Left hindlimb (tissue), 1 donor: ENCODE results near the gene RAB40B.

ENCODE experiments used
- DNase-seq: peaks from one replicate; pipeline ENCODE4 v3.0.0-alpha.2; 2018

Gene RAB40B

DNA sequence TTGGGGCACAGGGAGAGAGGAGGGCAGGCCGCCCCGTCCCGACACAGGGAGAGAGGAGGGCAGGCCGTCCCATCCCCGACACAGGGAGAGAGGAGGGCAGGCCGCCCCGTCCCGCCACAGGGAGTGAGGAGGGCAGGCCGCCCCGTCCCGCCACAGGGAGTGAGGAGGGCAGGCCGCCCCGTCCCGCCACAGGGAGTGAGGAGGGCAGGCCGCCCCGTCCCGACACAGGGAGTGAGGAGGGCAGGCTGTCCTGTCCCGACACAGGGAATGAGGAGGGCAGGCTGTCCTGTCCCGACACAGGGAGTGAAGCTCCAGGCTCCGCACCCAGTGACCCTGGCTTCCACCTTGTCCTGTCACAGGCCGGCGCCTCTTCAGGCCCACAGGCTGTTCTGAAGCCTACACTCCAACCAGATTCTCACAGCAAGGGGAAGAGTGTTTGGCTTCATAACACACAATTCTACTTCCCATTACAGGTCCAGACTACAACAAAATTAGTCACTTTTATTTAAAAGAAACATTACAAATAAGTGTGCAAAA lies 84.3 kb downstream of the RAB40B start:
- no peak for DNase-seq

DNA sequence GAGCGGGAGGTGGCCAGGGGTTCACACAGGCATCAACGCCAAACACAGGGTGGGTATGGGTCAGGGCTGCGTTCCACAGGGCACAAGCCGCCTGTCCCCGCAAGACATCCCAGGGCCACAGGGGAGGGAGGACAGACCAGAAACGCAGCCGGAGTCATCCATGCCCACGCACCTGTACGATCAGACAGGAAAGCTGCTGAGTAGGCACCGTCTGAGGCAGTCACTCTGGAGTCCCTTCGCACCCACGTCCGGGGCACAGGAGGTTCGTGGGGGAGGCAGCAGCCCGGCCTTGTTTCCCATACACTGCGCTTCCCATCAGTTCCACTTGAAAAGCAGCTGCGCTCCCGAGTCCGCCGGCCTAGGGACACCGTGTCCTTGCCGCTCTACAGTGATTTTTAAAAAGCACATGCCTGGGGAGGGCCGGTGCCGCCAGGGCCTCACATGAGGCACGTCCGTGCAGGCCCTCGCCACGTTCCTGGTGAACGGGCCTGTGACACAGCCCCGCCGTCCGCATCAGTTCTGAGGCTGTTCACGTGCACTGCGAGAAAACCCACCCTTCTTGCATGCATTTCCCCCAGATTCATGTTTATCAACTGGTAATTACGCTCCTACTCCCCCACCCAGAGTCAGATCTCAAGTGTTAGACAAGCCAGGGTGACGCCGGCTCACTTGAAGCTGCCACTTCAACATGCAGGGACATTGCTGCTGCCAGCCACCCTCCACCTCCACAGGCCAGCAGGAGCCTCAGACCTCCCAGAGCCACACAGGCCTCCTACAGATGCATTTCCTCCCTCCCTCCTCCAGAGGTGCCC lies 85.0 kb downstream of the RAB40B start:
- no peak for DNase-seq

DNA sequence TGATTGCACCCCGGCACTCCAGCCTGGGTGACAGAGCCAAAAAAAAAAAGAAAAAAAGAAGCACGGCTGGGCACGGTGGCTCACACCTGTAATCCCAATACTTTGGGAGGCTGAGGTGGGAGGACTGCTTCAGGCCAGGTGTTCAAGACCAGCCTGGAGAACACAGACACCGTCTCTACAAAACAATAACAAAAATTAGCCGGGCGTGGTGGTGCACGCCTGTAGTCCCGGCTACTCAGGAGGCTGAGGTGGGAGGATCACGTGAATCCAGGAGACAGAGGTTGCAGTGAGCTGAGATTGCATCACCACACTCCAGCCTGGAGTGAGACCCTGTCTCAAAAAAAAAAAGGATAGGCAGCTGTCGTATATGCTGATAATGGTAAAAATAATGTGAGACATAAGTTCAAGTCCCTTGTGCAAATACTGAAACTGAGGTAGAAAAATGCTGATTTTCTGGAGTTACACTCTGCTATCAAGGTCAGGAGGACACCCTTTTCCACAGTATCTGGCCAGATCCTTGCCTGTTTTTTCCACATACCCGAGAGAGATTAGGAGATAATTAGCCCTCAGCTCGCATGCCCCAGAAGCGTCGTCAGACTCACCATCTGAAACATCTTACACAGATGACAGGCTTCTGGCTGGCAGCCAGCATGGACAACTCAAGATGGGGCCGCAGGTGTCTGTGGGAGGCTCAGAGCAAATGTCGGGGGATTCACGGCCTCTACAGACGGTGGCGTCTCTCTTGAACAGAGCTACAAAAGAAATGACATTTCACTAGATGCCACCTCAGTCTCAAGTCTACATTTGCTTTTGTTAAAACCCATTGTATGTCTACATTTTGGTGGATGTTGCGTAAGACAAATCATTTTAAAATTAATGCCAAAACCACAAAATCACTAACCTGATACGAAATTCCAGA lies 87.1 kb downstream of the RAB40B start:
- no peak for DNase-seq

DNA sequence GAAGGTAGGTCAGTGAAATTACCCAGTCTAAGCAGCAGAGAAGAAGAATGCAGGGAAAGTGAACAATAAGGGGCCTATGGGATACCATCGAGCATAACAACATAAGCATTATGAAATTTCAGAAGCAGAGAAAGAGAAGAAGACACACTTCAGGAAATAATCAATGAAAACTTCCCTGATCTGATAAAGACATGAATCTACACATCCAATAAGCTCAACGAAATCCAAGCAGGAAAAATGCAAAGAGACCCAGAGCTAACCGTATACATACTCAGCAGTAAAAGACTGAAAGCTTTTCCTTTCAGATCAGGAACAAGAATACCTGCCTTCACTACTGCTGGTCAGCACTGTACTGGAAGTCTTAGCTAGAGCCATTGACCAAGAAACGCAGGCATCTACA lies 88.8 kb downstream of the RAB40B start:
- no peak for DNase-seq

DNA sequence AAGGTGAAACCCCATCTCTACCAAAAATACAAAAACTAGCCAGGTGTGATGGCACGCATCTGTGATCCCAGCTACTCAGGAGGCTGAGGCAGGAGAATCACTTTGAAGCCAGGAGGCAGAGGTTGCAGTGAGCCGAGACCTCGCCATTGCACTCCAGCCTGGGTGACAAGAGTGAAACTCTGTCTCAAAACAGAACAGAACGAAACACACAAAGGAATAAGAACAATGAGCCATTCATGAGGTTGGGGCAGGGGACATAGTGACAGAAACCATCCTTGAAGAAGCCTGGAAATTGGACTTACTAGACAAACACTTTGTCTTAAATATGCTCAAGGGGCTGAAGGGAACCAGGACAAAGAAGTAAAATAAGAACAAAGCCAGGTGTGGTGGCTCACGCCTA lies 89.7 kb downstream of the RAB40B start:
- no peak for DNase-seq

DNA sequence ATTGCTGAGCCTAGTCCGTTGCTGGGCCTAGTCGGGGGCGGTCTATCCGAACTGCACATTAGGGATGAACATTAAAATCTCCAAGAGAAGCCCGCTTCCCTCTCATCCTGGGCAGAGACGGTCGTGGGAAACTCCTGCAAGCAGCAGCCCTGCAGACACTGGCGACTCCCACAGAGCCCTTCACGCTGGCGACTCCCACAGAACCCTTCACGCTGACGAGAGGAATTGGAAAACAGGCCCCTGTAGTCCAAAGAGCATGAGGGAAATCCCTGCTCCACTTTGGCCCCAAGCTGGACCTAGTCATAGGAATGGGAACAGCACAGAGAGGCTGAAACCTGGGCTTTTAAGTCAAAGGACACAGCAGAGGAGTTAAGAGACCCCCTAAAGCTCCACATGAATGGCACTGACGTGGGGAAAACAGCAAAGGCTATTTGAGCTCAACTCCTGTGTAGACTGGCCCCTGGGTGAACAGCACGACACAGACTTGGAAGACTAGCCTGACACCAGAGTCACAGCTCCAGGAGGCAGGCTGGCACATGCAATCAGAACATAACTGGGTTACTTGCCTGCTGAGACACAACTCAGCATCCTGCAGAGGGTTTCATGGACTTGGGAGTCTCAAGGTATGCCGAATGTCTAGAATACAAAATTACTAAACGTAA lies 92.4 kb downstream of the RAB40B start:
- no peak for DNase-seq
